Left ventricle myocardium inferior (tissue), 1 donor: ENCODE results near the gene EFNA3. TPM values are rescaled to one million over a fixed set of nuclear protein-coding genes. Genes with fewer than 3 reads are reported as not detected.
A peak's percentile ranks its signal among the peaks of the same experiment; 100 is the strongest.

Source experiments
- DNase-seq: peaks from one replicate; pipeline ENCODE4 v3.0.0-alpha.2; 2020
- H3K27ac ChIP-seq: fragments of 200-600 bp; replicated peaks from 2 replicates; pipeline ENCODE4 v1.8.0; 2021
- H3K27me3 ChIP-seq: fragments of 200-600 bp; 2 replicates; pipeline ENCODE4 v1.8.0; 2021; ENCODE audit warnings: low read depth
- H3K36me3 ChIP-seq: fragments of 200-600 bp; 2 replicates; pipeline ENCODE4 v1.8.0; 2021
- H3K4me1 ChIP-seq: fragments of 200-600 bp; 2 replicates; pipeline ENCODE4 v1.8.0; 2021
- H3K4me3 ChIP-seq: fragments of 200-600 bp; 2 replicates; pipeline ENCODE4 v1.8.0; 2021; ENCODE audit warnings: mild to moderate bottlenecking, moderate library complexity
- H3K9me3 ChIP-seq: fragments of 200-600 bp; replicated peaks from 2 replicates; pipeline ENCODE4 v1.8.0; 2021
- CTCF ChIP-seq: fragments of 200-600 bp; IDR thresholded peaks from 2 replicates; pipeline ENCODE4 v1.8.0; 2021; ENCODE audit warnings: antibody characterized with exemption, mild to moderate bottlenecking, borderline replicate concordance
- intact Hi-C: fragments of 100-400 bp; cut with micrococcal nuclease; formaldehyde crosslinking; loops from one replicate; pipeline ENCODE4 v1.11.0; 2022
- total RNA-seq: library from RNA; stranded (reverse); fragmentation: NEBNext Ultra II Directional; extraction: Animal tissue kit (Norgen Biotek cat#: 25700); gene quantifications from one replicate; pipeline ENCODE4 v1.2.1, GENCODE V29; 2021
- donor health status: DM: no; HTN: yes; CAD: no; lungs with severe emphysema.

EFNA3 gene
- total RNA-seq, 1 donor from 2014 or later = 0.71 TPM

GRCh38 chr1:155091071-155092051, 12.7 kb downstream of the EFNA3 start:
- intact Hi-C loops = loop anchor here (5.0 kb wide), 2 partner anchors 36 to 76 kb away; partner anchors contain the start of gene EFNA1
- H3K27me3 ChIP-seq = no peaks in the 10 kb centered on the region
- H3K9me3 ChIP-seq = no peaks in the 10 kb centered on the region
- H3K36me3 ChIP-seq = no peaks in the 10 kb centered on the region
- no peak overlapping the region for H3K4me3 ChIP-seq
- peak; percentile 70 for DNase-seq
- peaks cover 29% of the 10 kb centered on the region for H3K4me1 ChIP-seq
- peak; percentile 99 for TF ChIP-seq CTCF
- H3K27ac ChIP-seq = no peak overlapping the region

GRCh38 chr1:155092131-155092530, 13.5 kb downstream of the EFNA3 start:
- no peaks in the 10 kb centered on the region for H3K36me3 ChIP-seq
- H3K27ac ChIP-seq = no peak overlapping the region
- no peak for TF ChIP-seq CTCF
- H3K27me3 ChIP-seq = no peaks in the 10 kb centered on the region
- intact Hi-C loops = loop anchor here (5.0 kb wide), 2 partner anchors 35 to 75 kb away; partner anchors contain the start of gene EFNA1
- H3K4me1 ChIP-seq = peaks cover 23% of the 10 kb centered on the region
- DNase-seq = no peak
- H3K9me3 ChIP-seq = no peaks in the 10 kb centered on the region
- H3K4me3 ChIP-seq = no peak overlapping the region

- intact Hi-C loops = loop anchor here (5.0 kb wide), 2 partner anchors 35 to 75 kb away; partner anchors contain the start of gene EFNA1
- no peak overlapping the region for H3K27ac ChIP-seq
- no peak for TF ChIP-seq CTCF
These were observed 14.0 kb downstream of the EFNA3 start for GRCh38 chr1:155092641-155093040.

GRCh38 chr1:155093911-155094621, 15.4 kb downstream of the EFNA3 start:
- Histone ChIP-seq H3K27me3 (no peaks in the 10 kb centered on the region), H3K27ac (peak overlapping the region; percentile 48), H3K4me1 (peaks cover 23% of the 10 kb centered on the region), H3K9me3 (no peaks in the 10 kb centered on the region), H3K36me3 (no peaks in the 10 kb centered on the region), H3K4me3 (no peak overlapping the region)
- no peak for DNase-seq
- peak; percentile 56 for TF ChIP-seq CTCF
- intact Hi-C loops = loop anchor here (5.0 kb wide), 2 partner anchors 33 to 73 kb away; partner anchors contain the start of gene EFNA1

More at GRCh38 chr1:155092641-155093040, 14.0 kb downstream of the EFNA3 start:
- Histone ChIP-seq H3K9me3 (no peaks in the 10 kb centered on the region), H3K4me1 (peaks cover 23% of the 10 kb centered on the region), H3K27me3 (no peaks in the 10 kb centered on the region), H3K4me3 (no peak overlapping the region), H3K36me3 (no peaks in the 10 kb centered on the region)
- no peak for DNase-seq

GRCh38 chr1:155094622-155094948, 15.9 kb downstream of the EFNA3 start:
- DNase-seq = no peak
- no peaks in the 10 kb centered on the region for H3K36me3 ChIP-seq
- no peak overlapping the region for H3K4me3 ChIP-seq
- peak overlapping the region; percentile 48 for H3K27ac ChIP-seq
- no peaks in the 10 kb centered on the region for H3K9me3 ChIP-seq
- intact Hi-C loops = loop anchor here (5.0 kb wide), 2 partner anchors 33 to 73 kb away; partner anchors contain the start of gene EFNA1
- H3K27me3 ChIP-seq = no peaks in the 10 kb centered on the region
- TF ChIP-seq CTCF = no peak
- H3K4me1 ChIP-seq = peaks cover 23% of the 10 kb centered on the region
